RWPE1 (cell line): ENCODE measurements around the gene KCNMB4.
A peak's percentile ranks its signal among the peaks of the same experiment; 100 is the strongest.

Source experiments
- CTCF ChIA-PET: fragments of 350-600 bp; sonication (Branson Sonifier 250); formaldehyde crosslinking; extraction: SDS; loops from one replicate; lab custom pipeline; 2021; lab: Yijun Ruan, JAX
- POLR2A ChIA-PET: fragments of 400-600 bp; formaldehyde crosslinking; extraction: SDS; loops from one replicate; lab custom pipeline; 2020; ENCODE audit warnings: antibody characterized with exemption; ENCODE audit not compliant: low non-redundant PET; lab: Yijun Ruan, JAX
- DNase-seq: peaks from one replicate; pipeline ENCODE4 v3.0.0; 2012; ENCODE audit warnings: low spot score
- H3K27ac ChIP-seq: fragments of 450-650 bp; 2 replicates; pipeline ENCODE4 v1.5.1; 2017
- TF ChIP-seq, protein P1 (sequence below): fragments of 450-650 bp; conservative IDR thresholded peaks from 2 replicates; pipeline ENCODE4 v1.5.1; 2017; ENCODE audit warnings: low read depth, mild to moderate bottlenecking

KCNMB4 gene

DNA sequence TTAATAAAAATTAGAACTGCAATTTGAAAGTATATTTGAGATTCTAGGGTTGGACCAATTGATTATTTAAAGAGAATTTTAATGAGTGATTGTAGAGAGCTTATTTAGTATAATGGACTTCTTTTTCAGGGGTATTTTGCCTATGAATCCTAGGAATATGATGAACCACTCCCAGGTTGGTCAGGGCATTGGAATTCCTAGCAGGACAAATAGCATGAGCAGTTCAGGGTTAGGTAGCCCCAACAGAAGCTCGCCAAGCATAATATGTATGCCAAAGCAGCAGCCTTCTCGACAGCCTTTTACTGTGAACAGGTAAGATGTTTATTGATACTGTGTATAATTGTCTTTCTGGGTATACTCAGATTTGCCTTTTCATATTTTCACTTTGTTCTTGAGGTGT, 35.9 kb upstream of the KCNMB4 start:
- DNase-seq = peak; percentile 5
- TF ChIP-seq, protein P1, sequence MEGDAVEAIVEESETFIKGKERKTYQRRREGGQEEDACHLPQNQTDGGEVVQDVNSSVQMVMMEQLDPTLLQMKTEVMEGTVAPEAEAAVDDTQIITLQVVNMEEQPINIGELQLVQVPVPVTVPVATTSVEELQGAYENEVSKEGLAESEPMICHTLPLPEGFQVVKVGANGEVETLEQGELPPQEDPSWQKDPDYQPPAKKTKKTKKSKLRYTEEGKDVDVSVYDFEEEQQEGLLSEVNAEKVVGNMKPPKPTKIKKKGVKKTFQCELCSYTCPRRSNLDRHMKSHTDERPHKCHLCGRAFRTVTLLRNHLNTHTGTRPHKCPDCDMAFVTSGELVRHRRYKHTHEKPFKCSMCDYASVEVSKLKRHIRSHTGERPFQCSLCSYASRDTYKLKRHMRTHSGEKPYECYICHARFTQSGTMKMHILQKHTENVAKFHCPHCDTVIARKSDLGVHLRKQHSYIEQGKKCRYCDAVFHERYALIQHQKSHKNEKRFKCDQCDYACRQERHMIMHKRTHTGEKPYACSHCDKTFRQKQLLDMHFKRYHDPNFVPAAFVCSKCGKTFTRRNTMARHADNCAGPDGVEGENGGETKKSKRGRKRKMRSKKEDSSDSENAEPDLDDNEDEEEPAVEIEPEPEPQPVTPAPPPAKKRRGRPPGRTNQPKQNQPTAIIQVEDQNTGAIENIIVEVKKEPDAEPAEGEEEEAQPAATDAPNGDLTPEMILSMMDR = no peak
- H3K27ac ChIP-seq = no peak overlapping the region
- POLR2A ChIA-PET = no interaction called here
- CTCF ChIA-PET = no interaction called here

- no peak overlapping the region for H3K27ac ChIP-seq
- TF ChIP-seq, protein P1 = no peak
- POLR2A ChIA-PET = no interaction called here
- DNase-seq = no peak
- CTCF ChIA-PET = no interaction called here
Observed at GRCh38 chr12:70332236-70332635, 33.9 kb upstream of the KCNMB4 start.

- no peak overlapping the region for H3K27ac ChIP-seq
- no peak for DNase-seq
- ChIA-PET POLR2A (no interaction called here), CTCF (interaction anchor here (0.6 kb wide), 1 partner anchor 107 kb away, joined by 3 read pairs; no protein-coding TSS in a partner anchor)
- TF ChIP-seq, protein P1 = no peak
Observed at GRCh38 chr12:70334742-70335141, 31.3 kb upstream of the KCNMB4 start.

DNA sequence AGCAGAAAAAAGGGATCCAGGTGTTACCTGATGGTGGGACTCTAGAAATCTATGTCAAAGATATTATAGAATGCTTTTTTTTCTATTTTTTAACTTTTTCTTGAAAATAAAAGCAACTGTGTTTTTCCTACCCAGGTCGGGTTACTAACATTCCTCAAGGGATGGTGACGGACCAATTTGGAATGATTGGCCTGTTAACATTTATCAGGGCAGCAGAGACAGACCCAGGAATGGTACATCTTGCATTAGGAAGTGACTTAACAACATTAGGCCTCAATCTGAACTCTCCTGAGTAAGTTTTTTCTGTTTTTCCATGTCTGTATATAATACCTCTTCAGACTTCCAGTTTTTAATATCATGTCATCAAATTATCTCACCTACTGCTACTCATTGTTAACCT, 27.6 kb upstream of the KCNMB4 start:
- POLR2A ChIA-PET = no interaction called here
- TF ChIP-seq, protein P1 = no peak
- no peak for DNase-seq
- CTCF ChIA-PET = no interaction called here
- H3K27ac ChIP-seq = no peak overlapping the region

DNA sequence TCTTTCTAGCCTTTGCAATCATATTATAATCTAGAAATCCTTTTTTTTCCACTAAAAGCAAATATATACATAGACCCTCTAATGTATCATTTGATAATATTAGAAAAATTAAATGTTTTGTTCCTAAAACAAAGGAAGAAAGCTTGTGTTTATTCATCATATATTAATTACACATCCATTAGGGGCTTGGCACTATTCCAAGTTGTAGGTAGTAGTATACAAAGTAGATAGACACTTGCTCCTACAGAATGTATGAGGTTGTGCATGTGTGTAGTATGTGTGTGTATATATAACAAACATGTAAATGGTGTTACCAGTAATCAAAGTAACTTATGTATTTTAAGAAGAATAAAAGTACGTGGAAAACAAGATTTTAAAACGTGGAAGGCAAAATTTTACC, 15.0 kb upstream of the KCNMB4 start:
- ChIA-PET POLR2A (no interaction called here), CTCF (no interaction called here)

GRCh38 chr12:70353780-70354660, 12.1 kb upstream of the KCNMB4 start:
- TF ChIP-seq, protein P1 = no peak
- POLR2A ChIA-PET = no interaction called here
- CTCF ChIA-PET = interaction anchor here (0.7 kb wide), 1 partner anchor 145 kb away, joined by 3 read pairs; no protein-coding TSS in a partner anchor
- H3K27ac ChIP-seq = no peak overlapping the region
- no peak for DNase-seq

More for the DNA sequence above, 15.0 kb upstream of the KCNMB4 start:
- H3K27ac ChIP-seq = no peak overlapping the region
- no peak for DNase-seq
- TF ChIP-seq, protein P1 = no peak
